Liver (tissue), 9 donors: ENCODE measurements around the gene FAXC. TPM values are rescaled to one million over a fixed set of nuclear protein-coding genes. Genes with fewer than 3 reads are reported as not detected.

Source experiments
- DNase-seq: peaks from one replicate; pipeline ENCODE4 v3.0.0-alpha.2; 2017; ENCODE audit warnings: low spot score
- H3K27ac ChIP-seq, 2 donors: one replicate each; pipeline ENCODE4 v1.7.0; 2013; ENCODE audit warnings: inconsistent platforms in 2 of 2, low read length in 2 of 2, control low read depth in 1 of 2, low read depth in 1 of 2, mild to moderate bottlenecking in 1 of 2
- H3K27me3 ChIP-seq, 4 donors: one replicate each; pipeline versions ENCODE4 v1.6.1 to v1.7.0; 2013; ENCODE audit warnings: low read length in 3 of 4, inconsistent platforms in 1 of 4, mild to moderate bottlenecking in 1 of 4, moderate library complexity in 1 of 4; ENCODE audit not compliant: control insufficient read depth in 4 of 4, insufficient read depth in 4 of 4
- H3K36me3 ChIP-seq, 4 donors: one replicate each; pipeline versions ENCODE4 v1.6.1 to v1.7.0; 2013; ENCODE audit warnings: low read length in 3 of 4, mild to moderate bottlenecking in 3 of 4, low read depth in 1 of 4, moderate library complexity in 1 of 4; ENCODE audit not compliant: control insufficient read depth in 4 of 4, insufficient read depth in 3 of 4
- H3K4me1 ChIP-seq, 4 donors: one replicate each; pipeline versions ENCODE4 v1.6.1 to v1.7.0; 2013; ENCODE audit warnings: low read length in 3 of 4, mild to moderate bottlenecking in 3 of 4, moderate library complexity in 1 of 4; ENCODE audit not compliant: control insufficient read depth in 4 of 4, insufficient read depth in 4 of 4
- H3K4me3 ChIP-seq, 3 donors: one replicate each; pipeline versions ENCODE4 v1.6.1 to v1.7.0; 2013; ENCODE audit warnings: low read length in 3 of 3, control low read depth in 1 of 3, low read depth in 1 of 3, mild to moderate bottlenecking in 1 of 3
- H3K9ac ChIP-seq, 2 donors: one replicate each; pipeline ENCODE4 v1.7.0; 2013; ENCODE audit warnings: low read length in 2 of 2, mild to moderate bottlenecking in 2 of 2, moderate library complexity in 2 of 2, control low read depth in 1 of 2, low read depth in 1 of 2
- H3K9me3 ChIP-seq, 4 donors: one replicate each; pipeline versions ENCODE4 v1.6.1 to v1.7.0; 2013; ENCODE audit warnings: low read length in 3 of 4; ENCODE audit not compliant: control insufficient read depth in 4 of 4
- ATF3 ChIP-seq: IDR thresholded peaks from 2 replicates; pipeline ENCODE4 v1.6.1; 2016; ENCODE audit warnings: antibody characterized with exemption
- CTCF ChIP-seq: fragments of 150-350 bp; IDR thresholded peaks from 2 replicates; pipeline ENCODE4 v1.5.1; 2017; ENCODE audit warnings: improper control_type of control experiment, low read depth, low read length; ENCODE audit not compliant: missing input control
- EGR1 ChIP-seq, 2 donors: IDR thresholded peaks; 2 replicates each; pipeline ENCODE4 v1.6.1; 2016 to 2018; ENCODE audit warnings: antibody characterized with exemption in 2 of 2, low read depth in 2 of 2
- FOXA1 ChIP-seq: IDR thresholded peaks from 2 replicates; pipeline ENCODE4 v1.6.1; 2016; ENCODE audit warnings: antibody characterized with exemption
- FOXA2 ChIP-seq: IDR thresholded peaks from 2 replicates; pipeline ENCODE4 v1.6.1; 2016; ENCODE audit warnings: antibody characterized with exemption
- GABPA ChIP-seq, 2 donors: IDR thresholded peaks in 1 of 2; conservative IDR thresholded peaks in 1 of 2; 2 replicates each; pipeline ENCODE4 v1.6.1; 2016; ENCODE audit warnings: antibody characterized with exemption in 2 of 2, mild to moderate bottlenecking in 1 of 2, moderate library complexity in 1 of 2
- HNF4A ChIP-seq, 2 donors: conservative IDR thresholded peaks; 2 replicates each; pipeline ENCODE4 v1.6.1; 2016; ENCODE audit warnings: antibody characterized with exemption in 2 of 2, mild to moderate bottlenecking in 2 of 2
- HNF4G ChIP-seq: IDR thresholded peaks from 2 replicates; pipeline ENCODE4 v1.6.1; 2016; ENCODE audit warnings: antibody characterized with exemption
- JUND ChIP-seq, 2 donors: IDR thresholded peaks; 2 replicates each; pipeline ENCODE4 v1.6.1; 2016; ENCODE audit warnings: antibody characterized with exemption in 2 of 2
- MAX ChIP-seq: IDR thresholded peaks from 2 replicates; pipeline ENCODE4 v1.6.1; 2016; ENCODE audit warnings: antibody characterized with exemption
- NR2F2 ChIP-seq: IDR thresholded peaks from 2 replicates; pipeline ENCODE4 v1.6.1; 2016; ENCODE audit warnings: antibody characterized with exemption
- RAD21 ChIP-seq, 2 donors: IDR thresholded peaks; 2 replicates each; pipeline ENCODE4 v1.6.1; 2016; ENCODE audit warnings: antibody characterized with exemption in 2 of 2, mild to moderate bottlenecking in 2 of 2
- REST ChIP-seq: IDR thresholded peaks from 2 replicates; pipeline ENCODE4 v1.6.1; 2016; ENCODE audit warnings: antibody characterized with exemption, mild to moderate bottlenecking
- RXRA ChIP-seq, 2 donors: IDR thresholded peaks; 2 replicates each; pipeline ENCODE4 v1.6.1; 2017 to 2018; ENCODE audit warnings: antibody characterized with exemption in 2 of 2, mild to moderate bottlenecking in 1 of 2
- SP1 ChIP-seq: IDR thresholded peaks from 2 replicates; pipeline ENCODE4 v1.6.1; 2018; ENCODE audit warnings: antibody characterized with exemption, mild to moderate bottlenecking
- TAF1 ChIP-seq: conservative IDR thresholded peaks from 2 replicates; pipeline ENCODE4 v1.6.1; 2016; ENCODE audit warnings: antibody characterized with exemption, mild to moderate bottlenecking
- YY1 ChIP-seq: IDR thresholded peaks from 2 replicates; pipeline ENCODE4 v1.6.1; 2016; ENCODE audit warnings: antibody characterized with exemption, mild to moderate bottlenecking
- ZBTB33 ChIP-seq: IDR thresholded peaks from 2 replicates; pipeline ENCODE4 v1.6.1; 2016; ENCODE audit warnings: antibody characterized with exemption
- WGBS: extraction: QIAGEN DNeasy Blood & Tissue Kit; methylation state at CpG from one replicate; pipeline ENCODE4 v1.1.7; 2013; 5-methylcytosine and 5-hydroxymethylcytosine counted together
- polyA plus RNA-seq, 2 donors: library from polyadenylated mRNA; stranded (reverse) in 1 of 2; unstranded in 1 of 2; fragments of 200-250 nt in 1 of 2; fragments of >200 nt in 1 of 2; fragmentation: Nextera tagmentation in 1 of 2; extraction: Ambion mirVana in 1 of 2; gene quantifications; one replicate each; pipeline versions ENCODE4 v1.2.1 to v1.2.3, GENCODE V29; 2013 to 2015
- total RNA-seq, 2 donors: library from RNA; depleted of rRNA; stranded (reverse); fragments of >200 nt; gene quantifications; one replicate each; pipeline ENCODE4 v1.2.3, GENCODE V29; 2014
- donor health status: healthy.
- donor health status: healthy.
- donor health status: healthy.
- donor health status: healthy.
- donor health status: healthy.

Gene FAXC
- total RNA-seq (under 1 TPM in 1 of 2 donors, not detected in 1; under 0.01 TPM), polyA plus RNA-seq (under 1 TPM in 1 of 2 donors, not detected in 1; 0.14 TPM)

- Histone ChIP-seq H3K27ac (no peak within 1 kb of the TSS), H3K4me3 (peak within 1 kb of the TSS in 2 of 3 donors; percentile 56 to 79), H3K4me1 (peaks cover 4 to 10% (median 7%) of the 10 kb centered on the region in 4 donors), H3K9ac (no peak within 1 kb of the TSS), H3K9me3 (no peaks in the 10 kb centered on the region), H3K27me3 (peaks cover 0 to 7% (median 2%) of the 10 kb centered on the region in 4 donors), H3K36me3 (no peaks in the 10 kb centered on the region)
- 1% methylated on average over 108 of the region's 108 CpGs for WGBS
- no peak for DNase-seq
- TF ChIP-seq RXRA (IDR thresholded peaks at IDR 0.05) (no peak), RAD21 (IDR thresholded peaks at IDR 0.05) (no peak), HNF4A (conservative IDR thresholded peaks at IDR 0.05) (no peak), CTCF (peak; percentile 17)
Observed at GRCh38 chr6:99349171-99350141, at the start of gene FAXC. Gene FAXC (minus strand): TSS chr6:99349674. CDS start chr6:99349372, 302 bp downstream.

- H3K27ac ChIP-seq = no peak overlapping the region
- no peak for DNase-seq
- H3K4me1 ChIP-seq = peaks cover 2 to 7% (median 5%) of the 10 kb centered on the region in 4 donors
- 43% methylated on average over 1 of the region's 1 CpG for WGBS
- H3K9ac ChIP-seq = no peak overlapping the region
- H3K9me3 ChIP-seq = no peaks in the 10 kb centered on the region
- H3K4me3 ChIP-seq = no peak overlapping the region
- TF ChIP-seq YY1 (no peak), CTCF (no peak), JUND (IDR thresholded peaks at IDR 0.05) (no peak), SP1 (no peak), MAX (no peak), RAD21 (IDR thresholded peaks at IDR 0.05) (no peak), FOXA2 (no peak), HNF4G (no peak), REST (no peak), EGR1 (IDR thresholded peaks at IDR 0.05; ENCODE audit: low read depth in 2 of 2) (no peak), NR2F2 (no peak), ATF3 (no peak), HNF4A (conservative IDR thresholded peaks at IDR 0.05) (no peak), FOXA1 (no peak), TAF1 (no peak), GABPA (IDR thresholded peaks at IDR 0.05 in 1 of 2, conservative IDR thresholded peaks at IDR 0.05 in 1 of 2) (no peak), RXRA (IDR thresholded peaks at IDR 0.05) (no peak), ZBTB33 (no peak)
- peaks cover 7 to 32% (median 29%) of the 10 kb centered on the region in 4 donors for H3K36me3 ChIP-seq
- H3K27me3 ChIP-seq = no peaks in the 10 kb centered on the region
Observed at GRCh38 chr6:99397287-99397686, 47.8 kb upstream of the FAXC start.
